GM21390 (cell line): ENCODE data around the gene SMIM9.

ENCODE experiments used
- ATAC-seq: cut with Tn5 transposase; IDR thresholded peaks from one replicate; pipeline ENCODE4 v1.9.1; 2021; ENCODE audit not compliant: unreplicated experiment

The SMIM9 gene

DNA sequence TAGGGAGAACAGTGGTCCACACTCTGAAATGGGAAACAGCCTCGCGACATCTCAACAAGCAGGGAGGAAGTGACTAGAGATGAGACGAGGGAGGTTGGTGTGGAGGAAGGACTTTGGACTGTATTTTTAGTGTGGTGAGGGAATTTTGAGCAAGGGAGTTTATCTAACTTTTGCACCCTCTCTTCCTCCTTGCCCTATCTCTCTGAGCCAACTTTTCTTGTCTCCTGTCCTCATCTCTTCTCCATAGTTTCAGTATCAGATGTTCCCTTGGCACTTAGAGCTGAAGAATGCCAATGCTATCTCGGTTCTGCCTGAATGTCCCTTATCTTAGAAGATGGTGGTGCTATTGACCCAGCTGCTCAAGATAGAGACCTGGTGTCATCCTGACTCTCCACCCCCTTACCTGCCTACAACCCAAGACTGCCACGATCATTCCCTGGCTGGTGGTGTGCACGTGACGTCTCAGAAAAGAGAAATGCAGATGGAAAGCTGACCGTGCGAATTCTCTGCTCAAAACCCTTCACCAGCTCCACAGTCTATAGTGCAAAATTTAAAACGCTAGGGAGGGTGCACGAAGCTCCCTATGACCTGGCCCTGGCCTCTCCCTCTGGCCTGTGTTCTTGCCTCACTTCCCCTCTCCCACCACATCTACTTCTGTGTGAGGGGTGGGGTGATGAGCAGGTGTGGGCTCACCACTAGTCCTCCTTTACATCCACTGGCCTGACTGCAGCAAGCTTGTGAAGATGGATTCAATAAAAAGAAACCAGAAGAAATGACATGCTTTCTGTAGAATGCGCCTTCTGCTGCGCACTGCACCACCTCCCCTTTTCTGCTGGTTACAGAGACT is 50.1 kb downstream of the SMIM9 start:
- no peak for ATAC-seq

DNA sequence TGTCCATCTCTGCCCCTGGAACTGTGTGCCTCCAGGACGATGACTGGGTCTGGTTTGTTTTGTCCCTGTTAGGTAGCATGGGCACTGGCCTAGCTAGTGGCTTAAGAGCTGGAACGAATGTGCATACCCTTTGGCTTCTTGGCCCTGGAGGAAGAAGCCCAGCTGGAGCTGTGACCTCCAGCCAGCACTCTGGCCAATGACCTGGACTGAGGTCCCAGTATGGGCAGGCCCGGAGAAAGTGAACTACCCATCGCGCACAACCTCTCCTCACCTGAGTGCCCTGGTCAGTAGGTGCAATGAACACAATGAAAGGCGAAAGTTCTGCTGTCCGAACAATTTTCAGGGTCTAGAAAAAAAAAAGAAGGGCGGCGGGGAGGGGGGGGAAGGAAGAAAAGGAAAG is 53.5 kb downstream of the SMIM9 start:
- ATAC-seq = no peak

DNA sequence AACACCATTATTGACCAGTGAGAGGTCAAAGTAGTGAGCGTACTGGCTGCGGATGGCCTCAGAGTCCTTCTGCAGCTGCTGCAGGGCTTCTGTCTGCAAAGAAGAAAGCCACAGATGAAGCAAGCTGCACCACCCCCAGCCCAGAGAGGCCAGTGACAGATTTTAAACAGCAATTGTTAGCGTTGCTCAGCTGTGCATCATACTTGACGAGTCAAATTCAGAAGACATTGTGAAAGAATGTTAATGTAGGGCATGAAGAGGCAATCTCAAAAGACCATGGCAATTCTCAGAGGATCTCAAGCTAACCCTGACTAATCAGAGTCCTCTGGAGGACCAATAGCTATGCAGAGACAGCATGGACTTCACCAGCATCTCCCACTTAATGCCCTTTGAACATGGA is 55.2 kb downstream of the SMIM9 start:
- ATAC-seq = no peak

DNA sequence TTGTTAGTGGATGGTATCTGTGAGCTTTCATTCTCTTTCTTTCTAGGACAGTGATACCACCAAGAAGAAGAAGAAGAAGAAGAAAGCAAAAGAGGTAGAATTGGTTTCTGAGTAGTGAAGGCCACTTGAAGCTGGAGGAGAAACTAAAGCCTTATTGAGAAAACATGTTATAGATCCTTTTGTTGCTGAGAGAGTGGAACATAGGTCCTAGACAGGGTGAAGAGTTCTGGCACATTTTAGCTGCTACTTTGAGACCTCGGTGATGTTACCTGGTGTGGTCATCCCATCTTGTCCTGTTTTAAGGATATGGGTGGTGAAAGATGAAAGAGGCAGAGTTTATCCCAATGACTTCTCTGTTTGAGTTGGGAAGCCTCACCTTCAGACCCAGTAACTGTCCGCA is 57.7 kb downstream of the SMIM9 start:
- no peak for ATAC-seq

DNA sequence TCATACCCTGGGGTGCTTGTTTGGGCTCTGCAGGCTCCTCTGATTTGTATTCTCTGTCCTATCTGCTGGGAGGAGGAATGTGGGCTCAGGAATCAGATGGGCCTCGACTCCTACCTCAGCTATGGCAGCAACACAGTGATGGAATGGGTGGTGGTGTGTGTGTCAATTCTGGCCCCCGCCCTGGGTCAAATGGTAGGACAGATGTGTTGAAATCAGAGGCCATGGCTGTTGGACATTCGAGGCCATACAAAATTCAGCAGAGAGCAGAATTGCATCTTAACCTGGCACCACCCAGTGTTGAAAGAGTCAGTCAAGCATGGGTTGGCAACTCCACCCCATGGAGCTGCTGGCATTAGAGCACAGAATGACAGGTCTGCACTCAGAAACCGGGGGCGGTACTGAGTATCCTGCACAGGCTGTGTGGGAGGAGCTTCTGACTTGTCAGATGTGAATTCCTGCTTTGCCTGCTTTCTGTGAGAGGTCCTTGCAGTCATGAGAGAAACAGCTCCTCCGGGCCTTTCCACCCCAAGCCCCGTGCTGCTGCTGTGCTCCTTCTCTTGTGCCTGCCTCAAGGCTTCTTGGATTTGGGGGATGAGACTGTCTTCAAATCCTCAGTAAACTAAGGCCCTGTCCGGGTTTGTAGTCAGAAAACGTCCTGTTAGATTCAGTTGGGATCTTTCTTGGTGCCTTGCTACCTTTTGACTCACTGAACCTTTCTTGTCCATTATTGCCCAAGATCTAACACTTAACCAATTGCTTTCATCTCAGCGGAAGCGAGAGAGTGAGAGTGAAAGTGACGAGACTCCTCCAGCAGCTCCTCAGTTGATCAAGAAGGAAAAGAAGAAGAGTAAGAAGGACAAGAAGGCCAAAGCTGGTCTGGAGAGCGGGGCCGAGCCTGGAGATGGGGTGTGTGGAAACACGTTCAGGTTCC is 58.8 kb downstream of the SMIM9 start:
- no peak for ATAC-seq

DNA sequence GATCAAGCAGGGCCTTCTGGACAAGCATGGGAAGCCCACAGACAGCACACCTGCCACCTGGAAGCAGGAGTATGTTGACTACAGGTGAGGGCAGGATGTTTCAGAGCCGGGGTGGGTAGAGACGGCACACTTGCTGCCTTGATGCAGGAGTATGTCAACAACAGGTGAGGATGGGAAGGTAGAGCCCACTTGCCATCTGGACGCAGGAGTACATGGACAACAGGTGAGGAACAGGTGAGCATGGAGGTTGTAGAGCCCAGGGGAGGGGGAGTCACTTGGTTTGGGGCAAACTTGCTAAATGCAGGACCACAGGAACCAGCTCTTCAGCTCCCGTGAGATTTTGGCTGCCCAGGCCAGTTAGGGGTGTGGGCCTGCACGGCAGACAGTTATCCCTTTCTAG is 59.8 kb downstream of the SMIM9 start:
- no peak for ATAC-seq
